CD1c-positive myeloid dendritic cell (primary cell): ENCODE measurements around the gene BCL2L15.
A peak's percentile ranks its signal among the peaks of the same experiment; 100 is the strongest.
"Not testable (repeated sequence)": the region's sequence is repeated elsewhere in the genome, so short reads cannot be mapped to it uniquely, and the experiment has no call there.

Experiments used
- DNase-seq: peaks from one replicate; pipeline ENCODE4 v3.0.0-alpha.2; 2016; ENCODE audit errors: extremely low spot score

BCL2L15 gene

DNA sequence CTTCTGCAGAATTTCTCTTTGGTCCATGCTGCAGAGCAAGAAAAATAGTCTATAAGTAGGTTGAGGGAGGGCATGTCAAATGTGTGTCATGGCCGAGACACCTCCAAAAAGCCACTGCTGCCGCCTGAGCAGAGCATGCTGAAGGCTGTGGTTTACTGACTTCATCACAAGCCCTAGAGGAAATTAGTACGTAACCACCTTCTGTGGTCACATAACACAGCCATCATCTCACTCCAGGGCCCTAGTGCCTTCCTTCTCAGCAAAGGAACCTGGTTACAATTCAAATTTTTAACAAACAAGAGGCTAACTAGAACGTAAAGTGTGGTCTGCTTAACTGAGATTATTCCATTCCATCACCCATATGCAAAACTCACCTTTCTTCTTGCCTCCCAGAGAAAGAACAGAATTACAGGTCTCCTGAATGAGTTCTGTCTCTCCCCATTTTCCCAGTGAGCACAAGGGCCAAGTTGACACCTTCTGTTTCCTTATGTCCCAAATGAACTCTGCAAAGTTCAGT is 15.7 kb downstream of the BCL2L15 start, which contains the start of gene PTPN22:
Gene PTPN22, minus strand, starts transcription at position 116 of the 517 bp plus-strand sequence.
- peak; percentile 89 for DNase-seq

GRCh38 chr1:113870778-113871177 is 16.6 kb downstream of the BCL2L15 start:
- no peak for DNase-seq

- DNase-seq, result peak; percentile 30
Measured at GRCh38 chr1:113868387-113869083, 18.8 kb downstream of the BCL2L15 start.

DNA sequence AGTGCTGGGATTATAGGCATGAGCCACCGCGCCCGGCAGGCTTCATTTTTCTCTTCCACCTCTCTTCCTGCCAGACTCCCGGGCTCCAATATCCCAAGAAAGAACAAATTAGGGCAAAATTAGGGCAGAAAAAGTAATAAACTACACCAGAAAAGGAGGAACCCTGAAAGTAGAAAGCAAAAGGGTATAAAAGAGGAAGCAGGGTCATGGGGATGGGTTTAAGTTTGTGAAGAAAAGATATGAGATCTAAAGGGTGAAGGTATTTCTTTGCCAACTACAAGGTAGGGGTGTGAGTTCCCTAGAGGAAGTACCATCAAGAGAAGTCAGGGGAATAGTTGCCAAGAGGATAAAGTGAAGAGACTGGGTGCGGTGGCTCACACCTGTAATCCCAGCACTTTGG is 25.7 kb downstream of the BCL2L15 start:
- peak; percentile 33 for DNase-seq

GRCh38 chr1:113860891-113861290 is 26.5 kb downstream of the BCL2L15 start:
- no peak for DNase-seq

GRCh38 chr1:113859478-113860175 is 27.8 kb downstream of the BCL2L15 start:
- peak; percentile 72 for DNase-seq

GRCh38 chr1:113858982-113859381 is 28.4 kb downstream of the BCL2L15 start:
- no peak for DNase-seq

DNA sequence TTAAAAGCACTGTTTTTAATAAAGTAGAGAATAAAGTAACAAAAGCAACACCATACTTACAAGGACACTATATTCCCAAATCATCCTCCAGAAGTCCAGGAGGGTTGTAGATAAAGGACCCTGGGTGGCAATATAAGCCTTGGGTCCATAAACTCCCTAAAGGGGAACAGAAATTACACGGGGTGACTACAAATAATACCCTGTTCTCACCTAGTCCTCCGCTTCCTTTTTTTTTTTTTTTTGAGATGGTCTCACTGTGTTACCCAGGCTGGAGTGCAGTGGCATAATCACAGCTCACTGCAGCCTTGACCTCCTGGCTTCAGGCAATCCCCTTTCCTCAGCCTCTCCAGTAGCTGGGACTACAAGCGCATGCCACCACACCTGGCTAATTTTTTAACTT is 29.0 kb downstream of the BCL2L15 start:
- peak; percentile 56 for DNase-seq

GRCh38 chr1:113857776-113858175 is 29.6 kb downstream of the BCL2L15 start:
- DNase-seq, result peak; percentile 22

GRCh38 chr1:113856401-113856790 is 31.0 kb downstream of the BCL2L15 start:
- DNase-seq, result no peak

DNA sequence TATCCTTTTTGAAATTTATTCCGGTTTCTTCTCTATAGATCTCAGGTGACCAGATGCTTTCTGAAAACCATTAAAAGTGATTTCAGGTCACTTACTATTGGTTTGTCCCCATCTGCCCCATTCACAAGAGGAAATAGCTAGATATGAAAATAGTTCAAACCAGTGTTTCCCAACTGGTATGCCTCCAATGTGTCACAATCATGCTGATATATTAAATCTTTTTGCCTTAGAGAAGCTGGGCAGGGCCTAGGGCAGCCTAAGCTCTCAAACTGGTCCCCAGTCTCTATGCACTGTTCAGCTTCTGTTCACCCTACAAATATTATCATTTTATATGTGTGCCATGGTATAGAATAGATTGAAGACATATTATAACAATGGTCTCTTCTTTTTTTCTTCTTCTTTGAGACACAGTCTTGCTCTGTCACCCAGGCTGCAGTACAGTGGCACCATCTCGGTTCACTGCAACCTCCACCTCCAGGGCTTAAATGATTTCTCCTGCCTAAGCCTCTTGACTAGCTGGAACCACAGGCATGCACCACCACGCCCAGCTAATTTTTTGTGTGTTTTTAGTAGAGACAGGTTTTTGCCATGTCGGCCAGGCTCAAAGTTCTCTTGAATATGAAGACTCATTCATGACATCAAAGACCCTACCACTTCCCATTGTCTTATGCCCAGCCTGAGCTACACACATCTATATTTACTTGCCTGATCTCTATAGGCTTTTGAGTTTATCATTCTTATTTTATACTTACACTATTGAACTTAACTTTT is 31.6 kb downstream of the BCL2L15 start:
- no peak for DNase-seq

DNA sequence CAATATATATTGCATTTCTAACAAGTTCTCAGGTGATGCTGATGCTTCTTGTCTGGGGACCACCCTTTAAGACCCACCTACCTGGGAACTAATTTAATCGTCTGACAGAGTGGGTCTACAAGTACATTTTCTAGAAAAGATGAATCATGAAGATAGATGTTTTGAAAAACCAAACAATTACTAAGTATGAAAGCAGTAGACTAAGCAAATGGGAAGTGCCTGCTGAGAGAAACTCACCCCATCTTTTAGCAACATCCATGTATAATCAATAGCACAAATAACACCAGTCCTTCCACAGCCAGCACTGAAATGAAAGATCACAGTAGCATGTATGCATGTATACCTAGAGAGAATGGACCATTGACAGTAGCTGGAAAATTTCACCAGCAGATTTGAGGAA is 33.1 kb downstream of the BCL2L15 start:
- no peak for DNase-seq

DNA sequence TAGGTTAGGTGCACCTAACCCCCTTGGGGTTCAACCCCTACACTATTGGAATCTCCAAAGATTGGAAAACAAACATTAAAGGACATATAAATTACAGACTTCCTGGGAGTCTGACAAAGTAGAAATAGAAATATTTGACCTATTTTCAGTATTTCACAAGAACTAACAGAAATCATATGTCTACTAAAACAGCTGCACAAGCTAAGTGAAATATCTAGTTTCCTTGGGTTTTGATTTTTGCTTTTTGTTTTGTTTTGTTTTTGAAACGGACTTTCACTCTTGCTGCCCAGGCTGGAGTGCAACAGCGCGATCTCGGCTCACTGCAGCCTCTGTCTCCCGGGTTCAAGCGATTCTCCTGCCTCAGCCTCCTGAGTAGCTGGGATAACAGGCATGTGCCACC is 34.7 kb downstream of the BCL2L15 start:
- not testable (repeated sequence) for DNase-seq

DNA sequence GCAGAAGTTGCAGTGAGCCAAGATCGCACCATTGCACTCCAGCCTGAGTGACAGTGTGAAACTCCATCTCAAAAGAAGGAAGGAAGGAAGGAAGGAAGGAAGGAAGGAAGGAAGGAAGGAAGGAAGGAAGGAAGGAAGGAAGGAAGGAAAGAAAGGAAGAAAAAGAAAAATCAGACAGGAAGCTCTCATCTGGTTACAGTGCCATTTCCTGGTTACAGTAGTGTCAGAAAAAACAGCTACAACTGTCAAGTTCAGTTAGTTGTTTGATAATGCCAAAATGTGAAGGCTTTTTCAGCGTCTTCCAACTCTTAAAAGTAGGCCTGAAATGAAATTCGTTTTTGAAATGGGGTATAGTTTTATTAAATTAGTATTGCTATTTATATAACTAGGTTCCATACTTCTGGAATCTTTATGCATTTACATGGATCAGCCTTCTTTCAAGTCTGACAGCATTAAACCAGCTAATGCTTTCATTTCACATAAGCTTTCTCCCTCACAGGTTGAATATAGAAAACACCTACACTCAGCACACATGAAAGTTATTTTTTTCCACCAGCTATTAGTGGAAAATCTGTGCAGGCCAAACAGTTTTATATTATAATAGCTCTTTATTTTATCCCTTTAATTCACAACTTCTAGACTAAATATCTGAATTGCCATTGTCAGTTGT is 37.1 kb downstream of the BCL2L15 start:
- no peak for DNase-seq

- DNase-seq, result no peak
Measured at GRCh38 chr1:113849072-113849471, 38.3 kb downstream of the BCL2L15 start.

DNA sequence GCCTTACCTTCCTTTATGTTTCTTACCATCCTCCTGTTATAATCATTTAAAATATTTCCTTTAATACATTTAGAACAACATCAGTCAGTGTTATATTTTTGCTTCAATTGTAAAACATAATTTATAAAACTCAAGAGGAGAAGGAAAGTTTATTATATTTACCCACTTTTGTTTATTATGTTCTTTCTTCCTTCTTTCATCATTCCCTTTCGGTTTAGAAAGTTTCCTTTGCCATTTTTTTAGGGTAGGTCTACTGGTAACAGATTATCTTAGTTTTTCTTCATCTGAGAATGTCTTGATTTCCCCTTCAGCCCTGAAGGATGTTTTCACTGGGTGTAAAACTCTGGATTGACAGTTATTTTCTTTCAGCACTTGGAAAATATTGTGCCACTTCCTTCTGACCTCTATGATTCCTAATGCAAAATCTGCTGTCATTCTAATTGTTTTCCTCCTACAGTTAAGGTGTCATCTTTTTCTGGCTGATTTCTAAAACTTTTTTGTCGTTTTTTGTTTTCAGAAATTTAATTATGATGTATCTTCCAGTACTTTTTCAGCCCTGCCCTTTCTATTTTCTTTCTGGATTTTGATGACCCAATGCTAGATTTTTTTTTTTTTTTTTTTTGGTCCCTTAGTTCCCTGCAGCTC is 40.9 kb downstream of the BCL2L15 start:
- DNase-seq, result no peak

DNA sequence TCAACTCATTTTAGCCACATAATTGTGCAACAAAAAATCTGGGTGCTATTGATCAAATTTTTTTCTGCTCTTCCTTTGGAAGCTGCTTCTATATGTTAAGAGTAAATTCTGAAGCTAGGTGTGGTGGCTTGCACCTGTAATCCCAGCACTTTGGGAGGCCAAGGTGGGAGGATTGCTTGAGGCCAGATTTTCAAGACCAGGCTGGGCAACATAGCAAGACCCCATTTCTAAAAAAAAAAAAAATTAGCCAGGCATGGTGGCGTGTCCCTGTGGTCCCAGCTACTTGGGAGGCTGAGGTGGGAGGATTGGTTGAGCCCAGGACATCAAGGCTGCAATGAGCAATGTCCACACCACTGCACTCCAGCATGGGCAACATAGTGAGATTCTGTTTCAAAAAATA is 50.8 kb downstream of the BCL2L15 start:
- DNase-seq, result no peak

DNA sequence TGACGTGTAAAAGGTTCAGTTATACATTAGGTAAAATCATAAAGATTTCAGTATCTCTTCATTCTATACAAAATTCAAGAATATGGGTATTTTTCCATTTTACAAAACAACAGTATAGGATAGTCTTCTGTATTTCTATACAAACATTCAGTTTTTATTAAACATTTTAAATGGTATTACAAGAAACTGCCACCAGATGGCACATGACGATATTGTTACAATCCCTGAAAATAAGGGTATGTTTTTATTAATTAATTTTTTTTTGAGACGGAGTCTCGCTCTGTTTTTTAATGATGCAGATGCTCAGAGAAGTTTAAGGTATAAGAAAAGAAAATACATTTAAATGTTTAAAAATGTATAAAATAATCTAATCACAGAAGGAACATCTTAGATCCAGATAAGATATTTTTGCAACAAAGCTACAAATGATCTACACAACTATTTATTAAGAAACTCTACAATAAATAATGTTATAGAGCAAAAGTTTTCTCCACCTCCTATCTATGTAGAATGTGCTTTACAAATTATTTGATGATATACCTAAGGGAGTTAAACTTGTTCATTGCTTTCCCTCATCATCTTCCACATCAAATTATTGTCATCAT is 51.6 kb downstream of the BCL2L15 start:
- DNase-seq, result peak; percentile 82

- DNase-seq, result no peak
Measured at GRCh38 chr1:113834716-113835115, 52.7 kb downstream of the BCL2L15 start.
